K562 (cell line): ENCODE measurements around the gene PIAS3. TPM values are rescaled to one million over a fixed set of nuclear protein-coding genes. Genes with fewer than 3 reads are reported as not detected.
"Not testable (repeated sequence)": the region's sequence is repeated elsewhere in the genome, so short reads cannot be mapped to it uniquely, and the experiment has no call there.

Experiments
- ATAC-seq: fragments of 200-7000 bp; cut with Tn5 transposase; 3 replicates; pipeline ENCODE4 v1.9.1; 2020; ENCODE audit warnings: moderate library complexity
- BruUV-seq: library from RNA; stranded (reverse); fragments of 400-500 nt; replicated peaks from 2 replicates; lab custom pipeline; 2021; lab: Mats Ljungman, UMichigan
- CTCF ChIA-PET: fragments of 300-600 bp; formaldehyde crosslinking; extraction: SDS; loops from one replicate; lab custom pipeline; 2021; ENCODE audit warnings: low intra/inter-chr PET ratio; lab: Yijun Ruan, JAX
- POLR2A ChIA-PET: fragments of 300-600, 350-650 bp; sonication (Branson Sonifier 250); formaldehyde crosslinking; extraction: SDS; loops from one replicate; lab custom pipeline; 2021; ENCODE audit warnings: antibody characterized with exemption, inconsistent platforms; lab: Yijun Ruan, JAX
- DNase-seq, 4 experiments: peaks; one replicate each; pipeline versions ENCODE4 v3.0.0 to v3.0.0-alpha.2; 2011 to 2018; ENCODE audit warnings: low spot score in 3 of 4, mixed read lengths in 3 of 4; ENCODE audit errors: extremely low read depth in 1 of 4
- FAIRE-seq: peaks from 2 replicates; lab custom pipeline; 2011; peaks lifted over from hg19 to GRCh38; lab: Jason Lieb, UNC
- H2AFZ ChIP-seq: 2 replicates; pipeline ENCODE4 v1.6.0; 2011; ENCODE audit warnings: low read depth, low read length, control low read depth, inconsistent platforms
- H3K27ac ChIP-seq: fragments of 200-600 bp; 3 replicates; pipeline ENCODE4 v1.8.0; 2011; ENCODE audit warnings: low read depth, mild to moderate bottlenecking, control low read depth, inconsistent platforms, low read length, moderate library complexity, mixed read lengths; ENCODE audit errors: extremely low read depth
- H3K27me3 ChIP-seq, 2 experiments: fragments of 300-600 bp in 1 of 2; 2 replicates in 1 of 2; 3 replicates in 1 of 2; pipeline versions ENCODE4 v1.6.0 to v1.8.0; 2011; ENCODE audit warnings: inconsistent platforms in 2 of 2, low read length in 2 of 2, mild to moderate bottlenecking in 1 of 2, mixed read lengths in 1 of 2, moderate library complexity in 1 of 2; ENCODE audit not compliant: control insufficient read depth in 2 of 2, insufficient read depth in 2 of 2
- H3K36me3 ChIP-seq: fragments of 300-600 bp; 3 replicates; pipeline ENCODE4 v1.8.0; 2011; ENCODE audit warnings: mild to moderate bottlenecking, low read length, inconsistent platforms; ENCODE audit not compliant: control insufficient read depth, insufficient read depth
- H3K4me1 ChIP-seq, 2 experiments: fragments of 200-600 bp in 1 of 2; replicated peaks in 1 of 2; 2 replicates in 1 of 2; 3 replicates in 1 of 2; pipeline versions ENCODE4 v1.5.1 to v1.8.0; 2011; ENCODE audit warnings: inconsistent platforms in 2 of 2, low read length in 2 of 2, mild to moderate bottlenecking in 1 of 2, mixed read lengths in 1 of 2, moderate library complexity in 1 of 2; ENCODE audit not compliant: control insufficient read depth in 2 of 2, insufficient read depth in 2 of 2
- H3K4me2 ChIP-seq: 2 replicates; pipeline ENCODE4 v1.6.1; 2011; ENCODE audit warnings: low read length, control low read depth, inconsistent platforms, mixed read lengths; ENCODE audit not compliant: insufficient read depth
- H3K4me3 ChIP-seq: fragments of 200-600 bp; sonication (generic), shearing (Covaris generic); 2 replicates; pipeline ENCODE4 v1.5.1; 2016; ENCODE audit warnings: control low read depth, inconsistent platforms
- H3K79me2 ChIP-seq: fragments of 200-600 bp; 3 replicates; pipeline ENCODE4 v1.8.0; 2011; ENCODE audit warnings: low read length, inconsistent platforms; ENCODE audit not compliant: control insufficient read depth, insufficient read depth
- H3K9ac ChIP-seq, 2 experiments: 2 replicates each; pipeline versions ENCODE4 v1.6.0 to v1.6.1; 2011; ENCODE audit warnings: low read depth in 2 of 2, low read length in 2 of 2, control low read depth in 1 of 2, inconsistent platforms in 1 of 2, mild to moderate bottlenecking in 1 of 2, mixed read lengths in 1 of 2; ENCODE audit not compliant: insufficient read depth in 1 of 2
- H3K9me1 ChIP-seq: one replicate; pipeline ENCODE4 v1.6.0; 2011; ENCODE audit warnings: inconsistent platforms, mild to moderate bottlenecking, low read length, moderate library complexity; ENCODE audit not compliant: control insufficient read depth, insufficient read depth
- H3K9me3 ChIP-seq: replicated peaks from 2 replicates; pipeline ENCODE4 v1.5.1; 2011; ENCODE audit warnings: low read depth, low read length, inconsistent platforms; ENCODE audit not compliant: control insufficient read depth, insufficient read depth
- H4K20me1 ChIP-seq: replicated peaks from 2 replicates; pipeline ENCODE4 v1.6.1; 2011; ENCODE audit warnings: low read length, inconsistent platforms, mixed read lengths; ENCODE audit not compliant: control insufficient read depth, insufficient read depth
- CREBBP ChIP-seq: IDR thresholded peaks from one replicate; pipeline ENCODE4 v1.6.1; 2012; ENCODE audit warnings: low read depth, mild to moderate bottlenecking, control low read depth, inconsistent platforms, low read length
- FOSL1 ChIP-seq: fragments of 200-800 bp; sonication (Bioruptor generic); conservative IDR thresholded peaks from 2 replicates; pipeline ENCODE4 v1.6.1; 2016; ENCODE audit warnings: missing genetic modification characterization, missing compliant biosample characterization
- MCM7 ChIP-seq, 2 experiments: fragments of 450-650 bp; IDR thresholded peaks; 2 replicates each; pipeline ENCODE4 v1.6.1; 2016 to 2018
- NFATC3 ChIP-seq: fragments of 450-650 bp; IDR thresholded peaks from 2 replicates; pipeline ENCODE4 v1.6.1; 2017; ENCODE audit warnings: mild to moderate bottlenecking
- NR2C1 ChIP-seq, 2 experiments: fragments of 450-650 bp; IDR thresholded peaks; 2 replicates each; pipeline ENCODE4 v1.6.1; 2017; ENCODE audit warnings: mild to moderate bottlenecking in 2 of 2, antibody characterized with exemption in 1 of 2, inconsistent platforms in 1 of 2, missing compliant biosample characterization in 1 of 2, missing genetic modification characterization in 1 of 2
- SIN3A ChIP-seq, 2 experiments: fragments of 150-350 bp in 1 of 2; IDR thresholded peaks; 2 replicates each; pipeline ENCODE4 v1.6.1; 2011 to 2016; ENCODE audit warnings: borderline replicate concordance in 2 of 2, low read depth in 2 of 2, low read length in 2 of 2, mild to moderate bottlenecking in 2 of 2, moderate library complexity in 2 of 2; ENCODE audit not compliant: control insufficient read depth in 1 of 2
- SP2 ChIP-seq: IDR thresholded peaks from 2 replicates; pipeline ENCODE4 v1.6.1; 2011; ENCODE audit warnings: mild to moderate bottlenecking, low read depth, low read length, moderate library complexity; ENCODE audit not compliant: poor library complexity, severe bottlenecking; ENCODE audit errors: extremely low read depth
- ZFX ChIP-seq: sonication (generic); formaldehyde crosslinking; IDR thresholded peaks from 2 replicates; pipeline ENCODE4 v1.8.0; 2022; ENCODE audit warnings: mild to moderate bottlenecking, missing genetic modification reagents, moderate library complexity
- ZHX1 ChIP-seq: fragments of 150-350 bp; conservative IDR thresholded peaks from 2 replicates; pipeline ENCODE4 v1.6.1; 2014; ENCODE audit warnings: low read length
- ZNF551 ChIP-seq: fragments of 250-450 bp; sonication (Bioruptor Pico); IDR thresholded peaks from 2 replicates; pipeline ENCODE4 v1.5.0; 2021; ENCODE audit warnings: mild to moderate bottlenecking, moderate library complexity
- WGBS: fragments of 100-300 bp; shearing (Covaris generic); methylation state at CpG from one replicate; pipeline ENCODE4 v1.1.6; 2016; ENCODE audit warnings: low coverage, mixed read lengths; ENCODE audit not compliant: insufficient coverage; ENCODE audit errors: missing lambda C conversion rate; 5-methylcytosine and 5-hydroxymethylcytosine counted together
- in situ Hi-C: fragments of 300-500 bp; cut with MboI; formaldehyde crosslinking; loops from 4 replicates; pipeline ENCODE4 v1.15.0; 2018; ENCODE audit warnings: inconsistent platforms, mixed read lengths
- intact Hi-C: fragments of 100-400 bp; cut with micrococcal nuclease; formaldehyde crosslinking; loops from 2 replicates; pipeline ENCODE4 v1.14.2; 2022
- polyA plus RNA-seq, 8 experiments: library from polyadenylated mRNA; depleted of rRNA in 4 of 8; stranded (reverse) in 5 of 8; unstranded in 3 of 8; fragments of >200 nt; fragmentation: Nextera tagmentation in 2 of 8; fragmentation: Illumina TruSeq in 1 of 8; extraction: Ambion mirVana in 2 of 8; extraction: Trizol in 1 of 8; gene quantifications; 2 replicates each; pipeline versions ENCODE4 v1.2.1 to v1.2.3, GENCODE V29; 2011 to 2014; ENCODE audit warnings: inconsistent platforms in 1 of 8, missing spikeins in 1 of 8
- total RNA-seq, 7 experiments: library from RNA; depleted of rRNA in 6 of 7; stranded (reverse); fragments of >200 nt in 6 of 7; fragmentation: Illumina TruSeq in 2 of 7; extraction: Trizol in 2 of 7; gene quantifications; 2 replicates each; pipeline versions ENCODE4 v1.2.1 to v1.2.3, GENCODE V29; 2011 to 2021; ENCODE audit warnings: low replicate concordance in 1 of 7

The PIAS3 gene
- total and polyA plus RNA-seq, 9 of the 15 experiments (the other 6 are each of a cell fraction or from before 2014, with no cell fraction given), result 1.1 to 25.6 (median 7.9) TPM

- TF ChIP-seq ZHX1 (no peak), NR2C1 (IDR thresholded peaks at IDR 0.05) (peak; percentile 14; the same call in 1 of the 2 replicates), NR2C1 (tag; IDR thresholded peaks at IDR 0.05) (no peak), ZFX (CRISPR knock-in tag) (peak; percentile 98), SIN3A (IDR thresholded peaks at IDR 0.05; ENCODE audit: borderline replicate concordance in 2 of 2, control insufficient read depth in 1 of 2, low read depth in 2 of 2, low read length in 2 of 2) (peak in 1 of 2 experiments; percentile 82; a peak in 1 of 4 replicates), ZNF551 (CRISPR knock-in tag) (no peak), MCM7 (IDR thresholded peaks at IDR 0.05) (no peak), SP2 (peak; percentile 83), FOSL1 (tag) (0 out of 2 replicates have a peak, but pooled peaks have one; percentile 17), CREBBP (no peak), NFATC3 (no peak)
- TF ChIP-seq, all 486 proteins: peak for 139
Measured at GRCh38 chr1:145823565-145824498, 35.0 kb downstream of the PIAS3 start, which contains the start of the genes POLR3C and RNF115 (continued).

DNA sequence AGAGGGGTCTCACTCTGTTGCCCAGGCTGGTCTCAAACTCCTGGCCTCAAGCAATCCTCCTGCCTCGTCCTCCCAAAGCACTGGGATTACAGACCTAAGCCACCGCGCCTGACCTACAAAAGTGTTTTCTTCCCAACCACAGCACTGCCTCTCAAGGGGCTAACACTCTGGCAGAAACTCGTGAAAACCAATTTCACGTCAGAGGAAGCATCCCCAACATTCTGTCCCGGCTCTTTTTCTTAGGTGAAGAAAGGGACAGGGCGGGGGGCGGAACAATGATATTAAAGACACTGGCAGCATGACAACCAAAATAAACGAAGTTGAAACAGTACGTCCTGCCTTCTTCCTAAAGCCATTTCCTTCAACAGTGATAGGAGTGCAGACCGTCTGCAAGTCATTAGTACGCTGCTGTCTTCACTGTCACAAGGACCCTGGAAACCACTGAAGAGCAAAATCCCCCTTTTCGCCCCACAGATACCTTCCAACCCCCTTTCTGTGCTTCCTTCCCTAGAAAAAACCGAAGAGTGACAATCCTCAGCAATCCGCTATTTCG lies 36.0 kb downstream of the PIAS3 start:
- H2AFZ ChIP-seq, in situ Hi-C loops, CTCF ChIA-PET, H3K9me1 ChIP-seq, DNase-seq, H4K20me1 ChIP-seq, POLR2A ChIA-PET, H3K27ac ChIP-seq, H3K9me3 ChIP-seq, FAIRE-seq, H3K4me3 ChIP-seq, H3K27me3 ChIP-seq, H3K9ac ChIP-seq, BruUV-seq: not testable (repeated sequence)
- no CpG with 5 or more reads among the region's 16 CpGs for WGBS
- H3K4me1 ChIP-seq, result peaks cover 8 to 12% of the 10 kb centered on the region in 2 experiments
- intact Hi-C loops, result loop anchor here (10.0 kb wide), 1 partner anchor 78 kb away; no protein-coding TSS in a partner anchor
- peak overlapping the region; percentile 52 for H3K4me2 ChIP-seq
- ATAC-seq, result 0 out of 3 replicates have a peak, but pooled peaks have one; percentile 1
- peaks cover 22% of the 10 kb centered on the region for H3K36me3 ChIP-seq
- peaks cover 36% of the 10 kb centered on the region for H3K79me2 ChIP-seq
